Gastrocnemius medialis (tissue), 4 donors: ENCODE measurements around the gene THEM5. TPM values are rescaled to one million over a fixed set of nuclear protein-coding genes. Genes with fewer than 3 reads are reported as not detected.

Experiments
- ATAC-seq, 2 donors: fragments of 150-250 bp; one replicate each; pipeline ENCODE4 v1.9.1; 2016
- DNase-seq, 2 donors: peaks; one replicate each; pipeline ENCODE4 v3.0.0-alpha.2; 2019
- H3K27ac ChIP-seq, 4 donors: fragments of 200-600 bp; sonication (generic); 1 replicate in 1 of 4; 2 replicates in 3 of 4; pipeline ENCODE4 v1.5.1; 2016 to 2018; ENCODE audit warnings: mild to moderate bottlenecking in 2 of 4, moderate library complexity in 1 of 4
- H3K27me3 ChIP-seq, 3 donors: fragments of 200-600 bp; sonication (generic) in 2 of 3; 1 replicate in 1 of 3; 2 replicates in 2 of 3; pipeline versions ENCODE4 v1.5.1 to v1.6.0; 2016 to 2019; ENCODE audit warnings: mild to moderate bottlenecking in 1 of 3, moderate library complexity in 1 of 3
- H3K36me3 ChIP-seq, 2 donors: fragments of 200-600 bp; sonication (generic) in 1 of 2; one replicate each; pipeline ENCODE4 v1.5.1; 2017 to 2018
- H3K4me1 ChIP-seq, 2 donors: fragments of 200-600 bp; sonication (generic) in 1 of 2; one replicate each; pipeline ENCODE4 v1.5.1; 2016 to 2017; ENCODE audit warnings: mild to moderate bottlenecking in 2 of 2
- H3K4me3 ChIP-seq, 4 donors: fragments of 200-600 bp; sonication (generic) in 3 of 4; 1 replicate in 1 of 4; 2 replicates in 3 of 4; pipeline ENCODE4 v1.5.1; 2016 to 2019; ENCODE audit warnings: mild to moderate bottlenecking in 2 of 4
- H3K9me3 ChIP-seq, 3 donors: fragments of 200-600 bp; sonication (generic) in 2 of 3; 1 replicate in 1 of 3; 2 replicates in 2 of 3; pipeline ENCODE4 v1.5.1; 2016 to 2019
- CTCF ChIP-seq, 5 experiments: fragments of 450-650 bp in 3 of 5; fragments of 200-600 bp in 2 of 5; sonication (generic) in 2 of 5; IDR thresholded peaks in 4 of 5; conservative IDR thresholded peaks in 1 of 5; 1 replicate in 4 of 5; 2 replicates in 1 of 5; pipeline ENCODE4 v1.5.1; 2016 to 2019; ENCODE audit warnings: antibody characterized with exemption in 5 of 5, mild to moderate bottlenecking in 3 of 5, moderate library complexity in 3 of 5
- POLR2A ChIP-seq, 2 donors: fragments of 450-650 bp; IDR thresholded peaks; one replicate each; pipeline ENCODE4 v1.6.1; 2017; ENCODE audit warnings: antibody characterized with exemption in 2 of 2, mild to moderate bottlenecking in 2 of 2, moderate library complexity in 2 of 2
- in situ Hi-C, 4 donors: fragments of 200-750 bp; cut with MboI; loops; one replicate each; pipeline versions ENCODE4 v1.15.0 to v1.8.0; 2017; ENCODE audit warnings: low sequenced_read_pairs in 4 of 4
- intact Hi-C: fragments of 100-400 bp; cut with DNase I; formaldehyde crosslinking; loops from one replicate; pipeline ENCODE4 v1.15.1; 2023; ENCODE audit warnings: low total_unique reads
- total RNA-seq, 4 donors: library from RNA; depleted of rRNA; stranded (reverse); fragments of >200 nt; gene quantifications; one replicate each; pipeline versions ENCODE4 v1.1.0 to v1.2.3, GENCODE V29; 2016

THEM5 gene
- total RNA-seq, 4 donors from 2014 or later, result not detected

- in situ Hi-C loops, result loop anchor here in 3 of 4 donors (10.0 to 25.0 kb wide), 3 partner anchors 81 to 259 kb away; partner anchors contain the start of genes MRPL9 (in 1 of the 3) and SNX27 (in 1 of the 3)
Observed at GRCh38 chr1:151846062-151846568, 7.4 kb downstream of the THEM5 start.

GRCh38 chr1:151843398-151843797, 10.1 kb downstream of the THEM5 start:
- ATAC-seq (no peak), DNase-seq (no peak)
- Histone ChIP-seq H3K36me3 (no peaks in the 10 kb centered on the region), H3K9me3 (no peaks in the 10 kb centered on the region), H3K4me1 (peaks cover 0 to 5% of the 10 kb centered on the region in 2 donors), H3K4me3 (no peak overlapping the region), H3K27ac (no peak overlapping the region), H3K27me3 (peaks cover 15 to 22% (median 17%) of the 10 kb centered on the region in 3 donors)
- intact Hi-C loops, result no loop called here
- TF ChIP-seq POLR2A (IDR thresholded peaks at IDR 0.05) (no peak), CTCF (IDR thresholded peaks at IDR 0.05 in 4 of 5, conservative IDR thresholded peaks at IDR 0.05 in 1 of 5) (no peak)
- in situ Hi-C loops, result loop anchor here in 3 of 4 donors (10.0 to 25.0 kb wide), 3 partner anchors 79 to 256 kb away; partner anchors contain the start of genes MRPL9 (in 1 of the 3) and SNX27 (in 1 of the 3)

More at GRCh38 chr1:151846062-151846568, 7.4 kb downstream of the THEM5 start:
- Histone ChIP-seq H3K4me1 (no peaks in the 10 kb centered on the region), H3K27me3 (peaks cover 0 to 5% (median 0%) of the 10 kb centered on the region in 3 donors), H3K9me3 (no peaks in the 10 kb centered on the region), H3K4me3 (no peak overlapping the region), H3K27ac (no peak overlapping the region), H3K36me3 (no peaks in the 10 kb centered on the region)
- ATAC-seq (no peak), DNase-seq (no peak)
- intact Hi-C loops, result no loop called here
- TF ChIP-seq POLR2A (IDR thresholded peaks at IDR 0.05), result no peak
- TF ChIP-seq CTCF (IDR thresholded peaks at IDR 0.05 in 4 of 5, conservative IDR thresholded peaks at IDR 0.05 in 1 of 5), result no peak

GRCh38 chr1:151841141-151841540, 12.4 kb downstream of the THEM5 start:
- no peaks in the 10 kb centered on the region for H3K9me3 ChIP-seq
- in situ Hi-C loops (loop anchor here in 3 of 4 donors (10.0 to 25.0 kb wide), 3 partner anchors 76 to 254 kb away; partner anchors contain the start of genes MRPL9 (in 1 of the 3) and SNX27 (in 1 of the 3)), intact Hi-C loops (no loop called here)
- H3K4me3 ChIP-seq, result no peak overlapping the region
- ATAC-seq (no peak), DNase-seq (no peak)
- peaks cover 21 to 30% (median 26%) of the 10 kb centered on the region in 3 donors for H3K27me3 ChIP-seq
- TF ChIP-seq POLR2A (IDR thresholded peaks at IDR 0.05), result no peak
- no peak for TF ChIP-seq CTCF (IDR thresholded peaks at IDR 0.05 in 4 of 5, conservative IDR thresholded peaks at IDR 0.05 in 1 of 5)
- H3K4me1 ChIP-seq, result peaks cover 6 to 7% of the 10 kb centered on the region in 2 donors
- no peaks in the 10 kb centered on the region for H3K36me3 ChIP-seq
- H3K27ac ChIP-seq, result no peak overlapping the region

- no peak for DNase-seq
- no peak overlapping the region for H3K27ac ChIP-seq
- H3K4me3 ChIP-seq, result no peak overlapping the region
- peaks cover 21 to 30% (median 26%) of the 10 kb centered on the region in 3 donors for H3K27me3 ChIP-seq
- no peak for ATAC-seq
- intact Hi-C loops, result no loop called here
- TF ChIP-seq CTCF (IDR thresholded peaks at IDR 0.05 in 4 of 5, conservative IDR thresholded peaks at IDR 0.05 in 1 of 5) (no peak), POLR2A (IDR thresholded peaks at IDR 0.05) (no peak)
- H3K36me3 ChIP-seq, result no peaks in the 10 kb centered on the region
- peaks cover 7 to 10% of the 10 kb centered on the region in 2 donors for H3K4me1 ChIP-seq
- no peaks in the 10 kb centered on the region for H3K9me3 ChIP-seq
- in situ Hi-C loops, result loop anchor here in 3 of 4 donors (10.0 to 25.0 kb wide), 3 partner anchors 76 to 253 kb away; partner anchors contain the start of genes MRPL9 (in 1 of the 3) and SNX27 (in 1 of the 3)
Observed at GRCh38 chr1:151840421-151840820, 13.1 kb downstream of the THEM5 start.
